Measurements from ENCODE around the gene KRCC1.

The KRCC1 gene

GRCh38 chr2:88016086-88016959 is 39.3 kb downstream of the KRCC1 start, which contains the start of gene RNU2-63P:
Gene RNU2-63P (minus strand): TSS chr2:88016547.
- Histone ChIP-seq H3K27ac (ENCODE audit: poor library complexity, severe bottlenecking) (peak within 1 kb of the TSS; percentile 44), H3K9me3 (ENCODE audit: severe bottlenecking) (no peaks in the 10 kb centered on the region), H3K4me1 (ENCODE audit: insufficient read depth, poor library complexity, severe bottlenecking) (no peaks in the 10 kb centered on the region), H3K36me3 (ENCODE audit: low read depth) (no peaks in the 10 kb centered on the region), H3K27me3 (ENCODE audit: insufficient read depth, poor library complexity, severe bottlenecking) (no peaks in the 10 kb centered on the region), H3K4me3 (ENCODE audit: severe bottlenecking) (peak within 1 kb of the TSS; percentile 77)
- ATAC-seq (ENCODE audit: low read depth): peak; percentile 86
- DNase-seq (ENCODE audit: low spot score): no peak
- no peak for TF ChIP-seq CTCF (IDR thresholded peaks at IDR 0.05; ENCODE audit: poor library complexity, severe bottlenecking)

- no peaks in the 10 kb centered on the region for H3K27me3 ChIP-seq (ENCODE audit: insufficient read depth, poor library complexity, severe bottlenecking)
- no peak overlapping the region for H3K27ac ChIP-seq (ENCODE audit: poor library complexity, severe bottlenecking)
- no peak for TF ChIP-seq CTCF (IDR thresholded peaks at IDR 0.05; ENCODE audit: poor library complexity, severe bottlenecking)
- no peak for ATAC-seq (ENCODE audit: low read depth)
- H3K36me3 ChIP-seq (ENCODE audit: low read depth): no peaks in the 10 kb centered on the region
- no peaks in the 10 kb centered on the region for H3K4me1 ChIP-seq (ENCODE audit: insufficient read depth, poor library complexity, severe bottlenecking)
- DNase-seq (ENCODE audit: low spot score): no peak
- H3K9me3 ChIP-seq (ENCODE audit: severe bottlenecking): no peaks in the 10 kb centered on the region
- H3K4me3 ChIP-seq (ENCODE audit: severe bottlenecking): no peak overlapping the region
Measured at GRCh38 chr2:88011011-88011410, 44.6 kb downstream of the KRCC1 start.

GRCh38 chr2:88010136-88010535 is 45.4 kb downstream of the KRCC1 start:
- H3K4me1 ChIP-seq (ENCODE audit: insufficient read depth, poor library complexity, severe bottlenecking): no peaks in the 10 kb centered on the region
- H3K36me3 ChIP-seq (ENCODE audit: low read depth): no peaks in the 10 kb centered on the region
- no peak overlapping the region for H3K27ac ChIP-seq (ENCODE audit: poor library complexity, severe bottlenecking)
- no peak overlapping the region for H3K4me3 ChIP-seq (ENCODE audit: severe bottlenecking)
- DNase-seq (ENCODE audit: low spot score) (no peak), ATAC-seq (ENCODE audit: low read depth) (no peak)
- H3K27me3 ChIP-seq (ENCODE audit: insufficient read depth, poor library complexity, severe bottlenecking): no peaks in the 10 kb centered on the region
- no peak for TF ChIP-seq CTCF (IDR thresholded peaks at IDR 0.05; ENCODE audit: poor library complexity, severe bottlenecking)
- no peaks in the 10 kb centered on the region for H3K9me3 ChIP-seq (ENCODE audit: severe bottlenecking)

- no peak for TF ChIP-seq CTCF (IDR thresholded peaks at IDR 0.05; ENCODE audit: poor library complexity, severe bottlenecking)
- no peaks in the 10 kb centered on the region for H3K9me3 ChIP-seq (ENCODE audit: severe bottlenecking)
- H3K36me3 ChIP-seq (ENCODE audit: low read depth): no peaks in the 10 kb centered on the region
- no peak overlapping the region for H3K27ac ChIP-seq (ENCODE audit: poor library complexity, severe bottlenecking)
- H3K4me3 ChIP-seq (ENCODE audit: severe bottlenecking): no peak overlapping the region
- no peaks in the 10 kb centered on the region for H3K27me3 ChIP-seq (ENCODE audit: insufficient read depth, poor library complexity, severe bottlenecking)
- no peak for DNase-seq (ENCODE audit: low spot score)
- no peaks in the 10 kb centered on the region for H3K4me1 ChIP-seq (ENCODE audit: insufficient read depth, poor library complexity, severe bottlenecking)
- ATAC-seq (ENCODE audit: low read depth): no peak
Measured at GRCh38 chr2:88006912-88007439, 48.6 kb downstream of the KRCC1 start.

- no peak for DNase-seq (ENCODE audit: low spot score)
- no peaks in the 10 kb centered on the region for H3K27me3 ChIP-seq (ENCODE audit: insufficient read depth, poor library complexity, severe bottlenecking)
- ATAC-seq (ENCODE audit: low read depth): no peak
- no peaks in the 10 kb centered on the region for H3K36me3 ChIP-seq (ENCODE audit: low read depth)
- H3K9me3 ChIP-seq (ENCODE audit: severe bottlenecking): no peaks in the 10 kb centered on the region
- H3K4me3 ChIP-seq (ENCODE audit: severe bottlenecking): no peak overlapping the region
- no peak for TF ChIP-seq CTCF (IDR thresholded peaks at IDR 0.05; ENCODE audit: poor library complexity, severe bottlenecking)
- H3K27ac ChIP-seq (ENCODE audit: poor library complexity, severe bottlenecking): no peak overlapping the region
- H3K4me1 ChIP-seq (ENCODE audit: insufficient read depth, poor library complexity, severe bottlenecking): no peaks in the 10 kb centered on the region
Measured at GRCh38 chr2:88005776-88006175, 49.8 kb downstream of the KRCC1 start.
